Upper lobe of left lung (tissue), 4 donors: ENCODE results near the gene ZNF787.

ENCODE experiments used
- EP300 ChIP-seq, 4 donors: sonication (generic); formaldehyde crosslinking; IDR thresholded peaks; one replicate each; pipeline ENCODE4 v1.5.1; 2017; ENCODE audit warnings: antibody characterized with exemption in 4 of 4, control low read depth in 2 of 4
- POLR2A ChIP-seq, 4 donors: fragments of 450-650 bp; IDR thresholded peaks; one replicate each; pipeline ENCODE4 v1.5.1; 2016 to 2017; ENCODE audit warnings: antibody characterized with exemption in 4 of 4, mild to moderate bottlenecking in 2 of 4
- TF ChIP-seq, protein P1 (sequence below), 6 experiments: fragments of 450-650 bp in 4 of 6; fragments of 200-600 bp in 2 of 6; sonication (generic) in 2 of 6; IDR thresholded peaks; one replicate each; pipeline ENCODE4 v1.5.1; 2016 to 2019; ENCODE audit warnings: antibody characterized with exemption in 6 of 6

DNA sequence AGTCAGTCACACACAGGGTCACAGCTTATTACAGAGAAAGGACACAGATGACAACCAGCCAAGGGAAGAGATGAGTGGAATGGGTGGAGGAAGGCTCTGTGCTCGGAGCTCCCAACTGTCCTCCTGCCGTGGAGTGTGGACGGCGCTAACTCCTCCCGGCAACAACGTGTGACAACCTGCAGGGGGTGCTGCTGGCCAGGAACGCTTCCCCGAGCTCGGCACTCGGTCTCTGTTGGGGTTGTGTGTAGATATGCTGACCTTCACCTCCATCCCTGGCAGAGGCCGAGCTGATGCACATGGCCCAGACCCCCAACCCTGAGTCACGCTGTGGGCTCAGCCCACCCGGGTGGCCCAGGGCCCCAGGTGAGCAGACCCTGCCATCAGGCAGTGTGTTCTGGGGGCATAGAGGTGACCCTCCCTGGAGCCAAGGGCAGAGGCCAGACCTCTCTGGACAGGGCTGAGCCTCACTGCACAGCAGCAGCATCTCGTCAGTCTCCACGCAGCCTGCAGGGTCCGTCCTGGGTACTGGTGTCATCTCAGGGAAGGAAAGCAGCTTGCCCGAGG is 34.1 kb upstream of the ZNF787 start:
- TF ChIP-seq, protein P1, sequence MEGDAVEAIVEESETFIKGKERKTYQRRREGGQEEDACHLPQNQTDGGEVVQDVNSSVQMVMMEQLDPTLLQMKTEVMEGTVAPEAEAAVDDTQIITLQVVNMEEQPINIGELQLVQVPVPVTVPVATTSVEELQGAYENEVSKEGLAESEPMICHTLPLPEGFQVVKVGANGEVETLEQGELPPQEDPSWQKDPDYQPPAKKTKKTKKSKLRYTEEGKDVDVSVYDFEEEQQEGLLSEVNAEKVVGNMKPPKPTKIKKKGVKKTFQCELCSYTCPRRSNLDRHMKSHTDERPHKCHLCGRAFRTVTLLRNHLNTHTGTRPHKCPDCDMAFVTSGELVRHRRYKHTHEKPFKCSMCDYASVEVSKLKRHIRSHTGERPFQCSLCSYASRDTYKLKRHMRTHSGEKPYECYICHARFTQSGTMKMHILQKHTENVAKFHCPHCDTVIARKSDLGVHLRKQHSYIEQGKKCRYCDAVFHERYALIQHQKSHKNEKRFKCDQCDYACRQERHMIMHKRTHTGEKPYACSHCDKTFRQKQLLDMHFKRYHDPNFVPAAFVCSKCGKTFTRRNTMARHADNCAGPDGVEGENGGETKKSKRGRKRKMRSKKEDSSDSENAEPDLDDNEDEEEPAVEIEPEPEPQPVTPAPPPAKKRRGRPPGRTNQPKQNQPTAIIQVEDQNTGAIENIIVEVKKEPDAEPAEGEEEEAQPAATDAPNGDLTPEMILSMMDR (IDR thresholded peaks at IDR 0.05), result peak; percentile 29 to 62 (median 35)
- TF ChIP-seq EP300 (IDR thresholded peaks at IDR 0.05) (no peak), POLR2A (IDR thresholded peaks at IDR 0.05) (no peak)
